Upper lobe of left lung (tissue), 4 donors: ENCODE results near the gene FAM236D.
"Not testable (repeated sequence)": the region's sequence is repeated elsewhere in the genome, so short reads cannot be mapped to it uniquely, and the experiment has no call there.

Source experiments
- CTCF ChIP-seq, 6 experiments: fragments of 450-650 bp in 4 of 6; fragments of 200-600 bp in 2 of 6; sonication (generic) in 2 of 6; IDR thresholded peaks; one replicate each; pipeline ENCODE4 v1.5.1; 2016 to 2019; ENCODE audit warnings: antibody characterized with exemption in 6 of 6
- EP300 ChIP-seq, 4 donors: sonication (generic); formaldehyde crosslinking; IDR thresholded peaks; one replicate each; pipeline ENCODE4 v1.5.1; 2017; ENCODE audit warnings: antibody characterized with exemption in 4 of 4, control low read depth in 2 of 4
- POLR2AphosphoS5 ChIP-seq, 2 donors: sonication (generic); formaldehyde crosslinking; IDR thresholded peaks; one replicate each; pipeline ENCODE4 v1.5.1; 2017; ENCODE audit warnings: antibody characterized with exemption in 2 of 2

GRCh38 chrX:72837532-72837931, 29.5 kb upstream of the FAM236D start:
- TF ChIP-seq CTCF, EP300, POLR2AphosphoS5 (IDR thresholded peaks at IDR 0.05): not testable (repeated sequence)
